ENCODE measurements around the gene IL10RB. TPM values are rescaled to one million over a fixed set of nuclear protein-coding genes. Genes with fewer than 3 reads are reported as not detected.

IL10RB gene
- total RNA-seq, 3 donors from 2014 or later (not counting 1 experiment from before 2014, with no cell fraction given) = 18.4 to 27.8 (median 27.3) TPM

DNA sequence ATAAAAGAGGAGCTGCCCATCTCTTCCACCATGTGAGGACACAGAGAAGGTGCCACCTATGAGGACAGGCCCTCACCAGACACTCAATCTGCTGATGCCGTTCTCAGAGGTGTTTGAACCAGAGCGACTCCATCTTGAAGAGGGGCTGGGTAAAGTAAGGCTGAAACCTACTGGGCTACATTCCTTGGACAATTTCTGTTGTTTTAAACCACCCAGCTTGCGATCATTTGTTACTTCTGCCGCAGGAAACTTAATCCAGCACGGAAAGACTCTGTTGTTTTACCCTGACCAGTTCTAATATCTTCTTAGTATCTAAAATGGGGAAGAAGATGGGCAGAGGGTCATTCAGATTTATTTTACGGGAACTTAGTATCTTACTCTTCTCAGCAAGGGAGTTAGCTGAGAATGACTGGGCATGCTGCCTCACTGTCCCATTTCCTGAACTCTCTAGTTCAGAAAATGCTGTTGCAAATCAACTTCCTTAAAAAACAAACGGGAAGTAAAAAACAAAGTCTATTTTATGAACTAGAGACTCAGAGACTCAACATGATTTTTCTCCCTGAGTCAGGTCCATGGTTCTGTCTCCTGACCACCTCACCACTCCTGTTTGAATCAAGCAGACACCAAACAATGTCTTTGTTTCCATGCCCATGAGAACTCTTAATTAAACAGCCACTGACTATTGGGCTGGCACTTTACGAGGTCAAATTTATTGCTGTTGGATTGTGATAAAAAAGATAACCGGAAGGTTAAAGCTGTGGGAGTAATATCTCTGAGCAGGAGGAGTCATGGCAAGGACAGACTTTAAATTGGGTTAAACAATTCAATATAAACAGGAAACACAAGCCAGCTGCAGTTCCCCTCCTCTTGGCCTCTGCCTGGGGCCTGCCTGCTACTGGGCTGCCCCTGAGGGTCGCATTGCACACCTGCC lies 34.8 kb downstream of the IL10RB start:
- H3K9me3 Mint-ChIP-seq = no peaks in the 10 kb centered on the region
- Histone ChIP-seq H3K4me1 (ENCODE audit: control insufficient read depth, insufficient read depth, low read length) (peaks cover 31% of the 10 kb centered on the region), H3K4me3 (ENCODE audit: low read length) (no peak overlapping the region), H3K9me3 (ENCODE audit: control insufficient read depth, insufficient read depth, low read length) (no peaks in the 10 kb centered on the region), H3K36me3 (ENCODE audit: control insufficient read depth, insufficient read depth, low read length) (peaks cover 9% of the 10 kb centered on the region), H3K27ac (ENCODE audit: low read length) (peak overlapping the region; percentile 8), H3K27me3 (ENCODE audit: control insufficient read depth, insufficient read depth, low read length) (no peaks in the 10 kb centered on the region)
- no peaks in the 10 kb centered on the region for H3K27me3 Mint-ChIP-seq (ENCODE audit: low read depth in 2 of 2)
- intact Hi-C loops (cut with micrococcal nuclease) = no loop called here
- no peak for TF ChIP-seq CTCF (IDR thresholded peaks at IDR 0.05)
- peaks cover 18 to 22% of the 10 kb centered on the region in 2 donors for H3K4me1 Mint-ChIP-seq
- H3K4me3 Mint-ChIP-seq = no peak overlapping the region
- WGBS (ENCODE audit: insufficient coverage) = 38% methylated on average over 10 of the region's 10 CpGs
- DNase-seq (peak in 1 of 2 donors; percentile 21), ATAC-seq (peak; percentile 25 to 73 (median 36))
- peak overlapping the region in 1 of 2 donors; percentile 56 for H3K27ac Mint-ChIP-seq
- H3K36me3 Mint-ChIP-seq = no peaks in the 10 kb centered on the region

DNA sequence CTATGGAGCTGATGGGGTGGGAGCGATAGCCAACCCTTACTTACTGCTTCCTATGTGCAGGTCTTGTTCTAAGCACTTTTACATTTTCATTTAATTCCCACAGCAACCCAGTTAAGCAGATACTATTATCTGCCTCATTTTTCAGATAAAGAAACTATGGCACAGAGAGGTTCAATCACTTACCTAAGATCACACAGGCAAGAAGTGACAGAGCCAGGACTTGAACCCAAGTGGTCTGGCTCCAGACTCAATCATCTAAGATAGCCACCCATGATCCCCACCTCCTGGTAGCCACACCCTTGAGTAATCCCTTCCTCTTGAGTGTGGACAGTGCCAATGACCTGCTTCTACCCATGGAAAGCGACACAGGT lies 35.5 kb downstream of the IL10RB start:
- peaks cover 18 to 22% of the 10 kb centered on the region in 2 donors for H3K4me1 Mint-ChIP-seq
- no peaks in the 10 kb centered on the region for H3K9me3 ChIP-seq (ENCODE audit: control insufficient read depth, insufficient read depth, low read length)
- H3K36me3 Mint-ChIP-seq = no peaks in the 10 kb centered on the region
- intact Hi-C loops (cut with micrococcal nuclease) = no loop called here
- no peak for TF ChIP-seq CTCF (IDR thresholded peaks at IDR 0.05)
- H3K4me1 ChIP-seq (ENCODE audit: control insufficient read depth, insufficient read depth, low read length) = peaks cover 31% of the 10 kb centered on the region
- no peak overlapping the region for H3K4me3 ChIP-seq (ENCODE audit: low read length)
- H3K27me3 Mint-ChIP-seq (ENCODE audit: low read depth in 2 of 2) = no peaks in the 10 kb centered on the region
- no peak overlapping the region for H3K4me3 Mint-ChIP-seq
- H3K9me3 Mint-ChIP-seq = no peaks in the 10 kb centered on the region
- H3K27me3 ChIP-seq (ENCODE audit: control insufficient read depth, insufficient read depth, low read length) = no peaks in the 10 kb centered on the region
- ATAC-seq (no peak), DNase-seq (no peak)
- peak overlapping the region in 1 of 2 donors; percentile 56 for H3K27ac Mint-ChIP-seq
- 80% methylated on average over 2 of the region's 2 CpGs for WGBS (ENCODE audit: insufficient coverage)
- H3K36me3 ChIP-seq (ENCODE audit: control insufficient read depth, insufficient read depth, low read length) = peaks cover 3% of the 10 kb centered on the region
- peak overlapping the region; percentile 6 for H3K27ac ChIP-seq (ENCODE audit: low read length)

DNA sequence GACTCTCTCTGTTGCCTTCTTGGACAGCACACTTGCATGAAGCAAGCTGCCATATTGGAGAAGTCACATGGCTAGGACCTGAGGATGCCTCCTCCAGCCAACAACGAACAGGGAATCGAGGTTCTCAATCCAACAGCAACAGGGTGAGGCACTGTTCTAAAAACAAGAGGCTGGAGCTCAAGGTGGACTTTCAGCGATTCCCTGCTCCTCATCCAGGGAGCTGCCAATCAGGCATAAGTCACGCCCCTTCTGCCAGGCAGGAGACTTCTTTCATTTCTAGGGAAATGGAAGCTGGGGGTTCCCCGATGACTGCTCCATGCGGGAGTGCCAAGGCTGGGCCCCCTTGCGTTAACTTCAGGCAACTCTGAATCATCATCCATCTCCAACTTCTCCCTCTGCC lies 35.9 kb downstream of the IL10RB start:
- Histone ChIP-seq H3K9me3 (ENCODE audit: control insufficient read depth, insufficient read depth, low read length) (no peaks in the 10 kb centered on the region), H3K27me3 (ENCODE audit: control insufficient read depth, insufficient read depth, low read length) (no peaks in the 10 kb centered on the region), H3K27ac (ENCODE audit: low read length) (no peak overlapping the region), H3K36me3 (ENCODE audit: control insufficient read depth, insufficient read depth, low read length) (peaks cover 2% of the 10 kb centered on the region), H3K4me1 (ENCODE audit: control insufficient read depth, insufficient read depth, low read length) (peaks cover 31% of the 10 kb centered on the region), H3K4me3 (ENCODE audit: low read length) (no peak overlapping the region)
- H3K36me3 Mint-ChIP-seq = no peaks in the 10 kb centered on the region
- WGBS (ENCODE audit: insufficient coverage) = 98% methylated on average over 7 of the region's 7 CpGs
- H3K27me3 Mint-ChIP-seq (ENCODE audit: low read depth in 2 of 2) = no peaks in the 10 kb centered on the region
- no peak for TF ChIP-seq CTCF (IDR thresholded peaks at IDR 0.05)
- no peak overlapping the region for H3K27ac Mint-ChIP-seq
- no peaks in the 10 kb centered on the region for H3K9me3 Mint-ChIP-seq
- intact Hi-C loops (cut with micrococcal nuclease) = no loop called here
- DNase-seq (no peak), ATAC-seq (no peak)
- peaks cover 18 to 22% of the 10 kb centered on the region in 2 donors for H3K4me1 Mint-ChIP-seq
- H3K4me3 Mint-ChIP-seq = no peak overlapping the region

All from natural killer cell (primary cell).